ENCODE results near the gene CUBN.

DNA sequence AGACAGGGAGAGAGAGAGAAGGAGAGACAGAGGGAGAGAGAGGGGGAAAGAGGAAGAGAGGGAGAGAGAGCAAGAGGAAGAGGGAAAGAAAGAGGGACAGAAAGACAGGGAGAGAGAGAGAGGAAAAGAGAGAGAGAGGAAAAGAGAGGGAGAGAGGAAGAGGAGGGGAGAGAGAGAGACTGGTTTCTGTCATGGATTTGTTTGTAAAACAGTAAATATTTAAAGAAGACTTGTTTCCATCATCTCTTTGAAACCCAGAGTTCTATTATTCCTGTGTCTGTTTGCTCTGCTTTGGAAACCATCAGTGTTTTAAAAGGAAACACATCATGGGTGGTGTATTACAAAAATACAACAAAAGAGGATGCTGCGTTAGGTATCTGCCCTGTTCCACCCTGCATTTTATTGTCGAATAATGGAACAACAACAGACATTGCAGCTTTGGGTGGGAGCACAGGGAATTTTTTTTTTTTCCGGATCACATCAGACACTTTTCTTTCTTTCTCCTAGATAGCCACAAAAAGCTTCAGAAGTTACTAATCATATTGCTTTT, 161.7 kb downstream of the CUBN start:
- TF ChIP-seq, protein P1, sequence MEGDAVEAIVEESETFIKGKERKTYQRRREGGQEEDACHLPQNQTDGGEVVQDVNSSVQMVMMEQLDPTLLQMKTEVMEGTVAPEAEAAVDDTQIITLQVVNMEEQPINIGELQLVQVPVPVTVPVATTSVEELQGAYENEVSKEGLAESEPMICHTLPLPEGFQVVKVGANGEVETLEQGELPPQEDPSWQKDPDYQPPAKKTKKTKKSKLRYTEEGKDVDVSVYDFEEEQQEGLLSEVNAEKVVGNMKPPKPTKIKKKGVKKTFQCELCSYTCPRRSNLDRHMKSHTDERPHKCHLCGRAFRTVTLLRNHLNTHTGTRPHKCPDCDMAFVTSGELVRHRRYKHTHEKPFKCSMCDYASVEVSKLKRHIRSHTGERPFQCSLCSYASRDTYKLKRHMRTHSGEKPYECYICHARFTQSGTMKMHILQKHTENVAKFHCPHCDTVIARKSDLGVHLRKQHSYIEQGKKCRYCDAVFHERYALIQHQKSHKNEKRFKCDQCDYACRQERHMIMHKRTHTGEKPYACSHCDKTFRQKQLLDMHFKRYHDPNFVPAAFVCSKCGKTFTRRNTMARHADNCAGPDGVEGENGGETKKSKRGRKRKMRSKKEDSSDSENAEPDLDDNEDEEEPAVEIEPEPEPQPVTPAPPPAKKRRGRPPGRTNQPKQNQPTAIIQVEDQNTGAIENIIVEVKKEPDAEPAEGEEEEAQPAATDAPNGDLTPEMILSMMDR (IDR thresholded peaks at IDR 0.05) = no peak
- no peak for TF ChIP-seq POLR2A (IDR thresholded peaks at IDR 0.05)
